Muscle of back (tissue), 11 donors: ENCODE results near the gene CFAP58. TPM values are rescaled to one million over a fixed set of nuclear protein-coding genes. Genes with fewer than 3 reads are reported as not detected.

ENCODE experiments used
- DNase-seq, 3 donors: peaks; one replicate each; pipeline versions ENCODE4 v3.0.0 to v3.0.0-alpha.2; 2013
- polyA plus RNA-seq, 10 donors: library from polyadenylated mRNA; unstranded; fragments of 120-200 nt; gene quantifications; one replicate each; pipeline ENCODE4 v1.2.1, GENCODE V29; 2013; ENCODE audit not compliant: insufficient read length in 10 of 10

The CFAP58 gene
- polyA plus RNA-seq, 10 donors: 0.24 to 0.72 (median 0.35) TPM

- no peak for DNase-seq
Observed at GRCh38 chr10:104321226-104321625, 32.4 kb upstream of the CFAP58 start.

- DNase-seq: peak in 1 of 3 donors; percentile 78
Observed at GRCh38 chr10:104321725-104322415, 31.8 kb upstream of the CFAP58 start.

- peak in 1 of 3 donors; percentile 48 for DNase-seq
Observed at GRCh38 chr10:104322416-104322782, 31.2 kb upstream of the CFAP58 start.

- no peak for DNase-seq
Observed at GRCh38 chr10:104323085-104323484, 30.5 kb upstream of the CFAP58 start.

- DNase-seq: no peak
Observed at GRCh38 chr10:104323760-104324201, 29.9 kb upstream of the CFAP58 start.

GRCh38 chr10:104324221-104324686 is 29.4 kb upstream of the CFAP58 start:
- DNase-seq: no peak

GRCh38 chr10:104324931-104325330 is 28.7 kb upstream of the CFAP58 start:
- no peak for DNase-seq

GRCh38 chr10:104325436-104326435 is 27.9 kb upstream of the CFAP58 start:
- DNase-seq: no peak

GRCh38 chr10:104326991-104327610 is 26.5 kb upstream of the CFAP58 start:
- DNase-seq: no peak

GRCh38 chr10:104327745-104328645 is 25.6 kb upstream of the CFAP58 start:
- DNase-seq: peak in 2 of 3 donors; percentile 81

- DNase-seq: peak in 1 of 3 donors; percentile 91
Observed at GRCh38 chr10:104328646-104328895, 25.1 kb upstream of the CFAP58 start.

GRCh38 chr10:104328896-104329710 is 24.5 kb upstream of the CFAP58 start:
- DNase-seq: peak; percentile 65 to 87 (median 77)

- peak in 1 of 3 donors; percentile 65 for DNase-seq
Observed at GRCh38 chr10:104329735-104330134, 23.9 kb upstream of the CFAP58 start.

- peak; percentile 85 to 96 (median 92) for DNase-seq
Observed at GRCh38 chr10:104330168-104331110, 23.2 kb upstream of the CFAP58 start.

GRCh38 chr10:104331208-104331838 is 22.3 kb upstream of the CFAP58 start:
- peak in 1 of 3 donors; percentile 71 for DNase-seq

- no peak for DNase-seq
Observed at GRCh38 chr10:104332243-104333031, 21.2 kb upstream of the CFAP58 start.

GRCh38 chr10:104333032-104333727 is 20.5 kb upstream of the CFAP58 start:
- DNase-seq: no peak
